ENCODE results near the gene FAM217A.
"Not testable (repeated sequence)": the region's sequence is repeated elsewhere in the genome, so short reads cannot be mapped to it uniquely, and the experiment has no call there.

DNA sequence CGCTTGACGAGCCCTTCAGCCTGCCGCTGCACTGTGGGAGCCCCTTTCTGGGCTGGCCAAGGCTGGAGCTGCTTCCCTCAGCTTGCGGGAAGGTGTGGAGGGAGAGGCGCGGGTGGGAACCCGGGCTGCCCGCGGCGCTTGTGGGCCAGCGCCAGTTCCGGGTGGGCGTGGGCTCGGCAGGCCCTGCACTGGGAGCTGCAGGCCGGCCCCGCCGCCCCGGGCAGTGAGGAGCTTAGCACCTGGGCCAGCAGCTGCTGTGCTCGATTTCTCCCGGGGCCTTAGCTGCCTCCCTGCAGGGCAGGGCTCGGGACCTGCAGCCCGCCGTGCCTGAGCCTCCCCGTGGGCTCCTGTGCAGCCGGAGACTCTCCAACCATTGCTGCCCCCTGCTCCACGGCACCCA is 11.1 kb upstream of the FAM217A start:
- TF ChIP-seq, protein P1, sequence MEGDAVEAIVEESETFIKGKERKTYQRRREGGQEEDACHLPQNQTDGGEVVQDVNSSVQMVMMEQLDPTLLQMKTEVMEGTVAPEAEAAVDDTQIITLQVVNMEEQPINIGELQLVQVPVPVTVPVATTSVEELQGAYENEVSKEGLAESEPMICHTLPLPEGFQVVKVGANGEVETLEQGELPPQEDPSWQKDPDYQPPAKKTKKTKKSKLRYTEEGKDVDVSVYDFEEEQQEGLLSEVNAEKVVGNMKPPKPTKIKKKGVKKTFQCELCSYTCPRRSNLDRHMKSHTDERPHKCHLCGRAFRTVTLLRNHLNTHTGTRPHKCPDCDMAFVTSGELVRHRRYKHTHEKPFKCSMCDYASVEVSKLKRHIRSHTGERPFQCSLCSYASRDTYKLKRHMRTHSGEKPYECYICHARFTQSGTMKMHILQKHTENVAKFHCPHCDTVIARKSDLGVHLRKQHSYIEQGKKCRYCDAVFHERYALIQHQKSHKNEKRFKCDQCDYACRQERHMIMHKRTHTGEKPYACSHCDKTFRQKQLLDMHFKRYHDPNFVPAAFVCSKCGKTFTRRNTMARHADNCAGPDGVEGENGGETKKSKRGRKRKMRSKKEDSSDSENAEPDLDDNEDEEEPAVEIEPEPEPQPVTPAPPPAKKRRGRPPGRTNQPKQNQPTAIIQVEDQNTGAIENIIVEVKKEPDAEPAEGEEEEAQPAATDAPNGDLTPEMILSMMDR (IDR thresholded peaks at IDR 0.05) = not testable (repeated sequence)
- TF ChIP-seq POLR2A (IDR thresholded peaks at IDR 0.05) = not testable (repeated sequence)

Measured in testis (tissue), 2 donors.